ENCODE results near the gene FOXP2. TPM values are rescaled to one million over a fixed set of nuclear protein-coding genes. Genes with fewer than 3 reads are reported as not detected.

FOXP2 gene
- total and polyA plus RNA-seq, 10 donors: 0.09 to 5.9 (median 1.3) TPM

DNA sequence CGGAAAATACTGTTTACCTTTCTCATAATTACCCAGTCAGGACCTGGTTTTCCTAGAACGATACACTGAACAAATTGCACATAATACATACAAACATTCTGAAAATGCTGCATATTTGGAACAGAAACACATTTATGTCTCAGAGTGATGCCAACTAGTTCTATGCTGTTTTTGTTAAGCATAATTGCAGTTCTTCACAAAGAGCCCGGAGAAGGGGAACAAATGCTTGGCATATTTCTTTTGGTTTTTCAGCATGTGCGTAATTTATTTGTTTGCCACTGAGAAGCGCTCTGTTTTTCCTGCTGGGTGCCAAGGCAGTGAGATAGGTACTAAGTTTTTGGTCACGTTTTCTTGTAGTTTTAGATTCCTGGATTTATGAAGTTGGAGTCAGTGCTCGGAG is 326.3 kb downstream of the FOXP2 start:
- Histone ChIP-seq H3K4me1 (no peaks in the 10 kb centered on the region), H3K27me3 (replicated peaks in 1 of 7) (no peaks in the 10 kb centered on the region), H3K9me3 (no peaks in the 10 kb centered on the region), H3K36me3 (no peaks in the 10 kb centered on the region), H3K27ac (peak overlapping the region in 3 of 8 donors; percentile 1 to 58 (median 1)), H3K4me3 (no peak overlapping the region)
- intact Hi-C loops (cut with DNase I; ENCODE audit: low total_unique reads): no loop called here
- 84 to 94% (median 90%) methylated on average over 7 of the region's 7 CpGs for WGBS, 5 donors
- no peak for DNase-seq
- TF ChIP-seq POLR2A (IDR thresholded peaks at IDR 0.05) (no peak), POLR2AphosphoS5 (IDR thresholded peaks at IDR 0.05) (no peak)
- TF ChIP-seq, protein P1, sequence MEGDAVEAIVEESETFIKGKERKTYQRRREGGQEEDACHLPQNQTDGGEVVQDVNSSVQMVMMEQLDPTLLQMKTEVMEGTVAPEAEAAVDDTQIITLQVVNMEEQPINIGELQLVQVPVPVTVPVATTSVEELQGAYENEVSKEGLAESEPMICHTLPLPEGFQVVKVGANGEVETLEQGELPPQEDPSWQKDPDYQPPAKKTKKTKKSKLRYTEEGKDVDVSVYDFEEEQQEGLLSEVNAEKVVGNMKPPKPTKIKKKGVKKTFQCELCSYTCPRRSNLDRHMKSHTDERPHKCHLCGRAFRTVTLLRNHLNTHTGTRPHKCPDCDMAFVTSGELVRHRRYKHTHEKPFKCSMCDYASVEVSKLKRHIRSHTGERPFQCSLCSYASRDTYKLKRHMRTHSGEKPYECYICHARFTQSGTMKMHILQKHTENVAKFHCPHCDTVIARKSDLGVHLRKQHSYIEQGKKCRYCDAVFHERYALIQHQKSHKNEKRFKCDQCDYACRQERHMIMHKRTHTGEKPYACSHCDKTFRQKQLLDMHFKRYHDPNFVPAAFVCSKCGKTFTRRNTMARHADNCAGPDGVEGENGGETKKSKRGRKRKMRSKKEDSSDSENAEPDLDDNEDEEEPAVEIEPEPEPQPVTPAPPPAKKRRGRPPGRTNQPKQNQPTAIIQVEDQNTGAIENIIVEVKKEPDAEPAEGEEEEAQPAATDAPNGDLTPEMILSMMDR (IDR thresholded peaks at IDR 0.05 in 8 of 11, conservative IDR thresholded peaks at IDR 0.05 in 3 of 11): no peak

- Histone ChIP-seq H3K27ac (no peak overlapping the region), H3K4me1 (no peaks in the 10 kb centered on the region)
- intact Hi-C loops (cut with DNase I; ENCODE audit: low total_unique reads): no loop called here
Measured at GRCh38 chr7:114741911-114742310, 327.3 kb downstream of the FOXP2 start.

More at GRCh38 chr7:114741911-114742310, 327.3 kb downstream of the FOXP2 start:
- H3K4me3 ChIP-seq: no peak overlapping the region
- no peaks in the 10 kb centered on the region for H3K9me3 ChIP-seq
- DNase-seq: no peak
- H3K36me3 ChIP-seq: no peaks in the 10 kb centered on the region
- WGBS, 5 donors: 82 to 95% (median 95%) methylated on average over 1 of the region's 1 CpG
- no peak for TF ChIP-seq POLR2AphosphoS5 (IDR thresholded peaks at IDR 0.05)
- TF ChIP-seq, protein P1 (IDR thresholded peaks at IDR 0.05 in 8 of 11, conservative IDR thresholded peaks at IDR 0.05 in 3 of 11): no peak
- no peak for TF ChIP-seq POLR2A (IDR thresholded peaks at IDR 0.05)
- no peaks in the 10 kb centered on the region for H3K27me3 ChIP-seq (replicated peaks in 1 of 7)

Small RNAs within 50 kb of the gene (microRNA-seq; reads per million reads assigned to microRNA genes)
- 0 reads per million in 3 donors for gene MIR3666

Small RNAs within 50 kb of the gene (small RNA-seq; reads per million reads assigned to genes)
- 0 reads per million in 4 donors for gene MIR3666
- gene RNA5SP238: 0 reads per million in 4 donors
